Stimulated activated CD8-positive, alpha-beta memory T cell treated with anti-CD3 and anti-CD28 coated beads, Interleukin-2, amount 100 ng/mL, for 48 hours (primary cell): ENCODE results near the gene STXBP5.
"Not testable (repeated sequence)": the region's sequence is repeated elsewhere in the genome, so short reads cannot be mapped to it uniquely, and the experiment has no call there.

Source experiments
- DNase-seq, 2 donors: peaks; one replicate each; pipeline ENCODE4 v3.0.0-alpha.2; 2020; ENCODE audit warnings: low read depth in 2 of 2

The STXBP5 gene

DNA sequence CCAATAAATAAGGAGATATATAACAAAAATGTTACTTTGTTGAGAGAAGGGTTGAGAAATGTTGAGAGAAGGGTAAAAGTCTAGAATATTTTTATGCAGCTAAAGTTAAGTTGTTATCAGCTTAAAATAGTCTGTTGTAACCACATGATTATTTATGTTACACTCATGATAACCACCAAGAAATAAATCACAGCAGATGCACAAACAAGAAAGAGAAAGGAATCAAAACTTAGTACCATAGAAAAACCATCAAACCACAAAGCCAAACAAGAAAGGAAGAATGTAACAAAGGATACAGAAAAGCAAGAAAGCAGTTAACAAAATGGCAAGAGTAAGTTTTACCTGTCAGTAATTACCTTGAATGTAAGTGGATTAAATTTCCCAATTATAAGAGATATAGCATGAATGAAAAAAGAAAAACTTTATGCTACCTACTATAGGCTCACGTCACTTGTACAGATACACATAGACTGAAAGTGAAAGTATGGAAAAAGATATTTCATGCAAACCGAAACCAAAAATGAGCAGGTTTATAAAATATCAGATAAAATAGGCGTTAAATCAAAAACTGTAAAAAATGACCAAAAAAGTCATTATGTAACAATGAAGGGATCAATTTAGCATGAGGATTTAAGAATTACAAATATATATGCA, 93.6 kb downstream of the STXBP5 start:
- DNase-seq, result no peak

GRCh38 chr6:147298461-147298860, 94.2 kb downstream of the STXBP5 start:
- no peak for DNase-seq

DNA sequence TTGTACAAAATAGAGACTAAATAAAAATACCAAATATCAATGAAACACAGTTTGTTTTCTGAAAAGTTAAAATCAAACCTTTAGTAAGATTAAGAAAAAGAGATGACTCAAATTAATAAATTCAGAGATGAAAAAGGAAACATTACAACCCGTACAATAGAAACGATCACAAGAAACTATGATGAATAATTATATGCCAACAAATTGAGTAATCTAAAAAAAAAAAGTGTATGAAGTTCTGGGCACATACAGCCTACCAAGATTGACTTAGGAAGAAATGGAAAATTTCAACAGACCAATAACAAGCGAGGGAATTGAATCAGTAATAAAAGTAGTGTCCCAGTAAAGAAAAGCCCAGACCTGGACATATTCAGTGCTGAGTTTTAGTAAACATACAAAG, 94.8 kb downstream of the STXBP5 start:
- no peak for DNase-seq

- no peak for DNase-seq
Measured at GRCh38 chr6:147301070-147301469, 96.9 kb downstream of the STXBP5 start.

- DNase-seq, result no peak
Measured at GRCh38 chr6:147304016-147304415, 99.8 kb downstream of the STXBP5 start.

GRCh38 chr6:147310521-147310920, 106.3 kb downstream of the STXBP5 start:
- DNase-seq, result no peak

DNA sequence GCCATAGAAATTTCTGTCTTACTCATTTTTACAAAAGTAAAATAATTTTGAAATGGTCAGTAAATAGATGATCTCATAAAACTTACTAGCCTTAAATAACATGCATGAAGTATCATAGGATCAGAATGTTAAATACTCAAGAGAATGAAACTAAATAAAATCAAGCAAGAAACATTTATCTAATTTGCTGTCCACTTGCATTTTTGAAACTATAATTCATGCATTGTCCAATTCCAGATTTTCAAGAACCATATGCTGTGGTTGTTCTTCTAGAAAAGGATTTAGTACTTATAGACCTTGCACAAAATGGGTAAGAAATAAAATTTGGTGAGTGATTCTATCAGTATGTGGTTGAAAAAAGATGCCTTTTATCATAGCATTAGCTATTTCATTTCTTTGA, 107.0 kb downstream of the STXBP5 start:
- DNase-seq, result no peak

DNA sequence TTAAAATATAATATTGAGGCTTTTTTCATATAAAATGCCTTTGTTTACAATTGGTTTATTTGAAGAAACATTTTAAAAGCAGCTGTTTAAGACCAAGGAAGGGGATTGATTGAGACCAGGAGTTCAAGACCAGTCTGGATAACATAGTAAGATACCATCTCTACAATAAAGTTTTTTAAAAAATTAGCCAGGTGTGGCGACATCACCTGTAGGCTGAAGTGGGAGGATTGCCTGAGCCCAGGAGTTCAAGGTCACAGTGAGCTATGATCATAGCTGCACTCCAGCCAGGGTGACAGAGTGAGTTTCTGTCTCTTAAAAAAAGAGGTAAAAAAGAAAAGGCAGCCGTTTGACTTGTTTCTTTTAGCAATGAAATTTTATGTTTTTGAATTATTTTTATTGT, 117.0 kb downstream of the STXBP5 start:
- no peak for DNase-seq

- no peak for DNase-seq
Measured at GRCh38 chr6:147322299-147323162, 118.3 kb downstream of the STXBP5 start.

GRCh38 chr6:147325557-147325956, 121.3 kb downstream of the STXBP5 start:
- no peak for DNase-seq

DNA sequence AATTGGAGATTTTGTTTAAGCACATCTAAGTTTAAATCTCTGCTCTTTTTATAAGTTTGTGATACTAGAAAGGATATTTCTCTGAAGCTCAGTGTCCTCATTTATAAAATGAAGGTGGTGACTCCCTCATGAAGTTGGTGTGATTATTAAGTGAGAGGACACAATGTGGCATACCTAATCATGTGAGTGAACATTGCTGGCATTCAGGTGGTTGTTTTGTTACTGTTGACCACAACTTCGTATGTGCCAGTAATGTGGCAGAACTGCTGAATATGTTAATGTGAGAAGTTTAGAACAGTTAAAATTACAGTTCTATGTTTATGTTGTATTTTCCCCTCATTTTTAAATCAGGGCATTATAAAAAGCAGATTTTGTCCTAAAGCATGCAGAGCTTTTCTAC, 127.2 kb downstream of the STXBP5 start:
- no peak for DNase-seq

DNA sequence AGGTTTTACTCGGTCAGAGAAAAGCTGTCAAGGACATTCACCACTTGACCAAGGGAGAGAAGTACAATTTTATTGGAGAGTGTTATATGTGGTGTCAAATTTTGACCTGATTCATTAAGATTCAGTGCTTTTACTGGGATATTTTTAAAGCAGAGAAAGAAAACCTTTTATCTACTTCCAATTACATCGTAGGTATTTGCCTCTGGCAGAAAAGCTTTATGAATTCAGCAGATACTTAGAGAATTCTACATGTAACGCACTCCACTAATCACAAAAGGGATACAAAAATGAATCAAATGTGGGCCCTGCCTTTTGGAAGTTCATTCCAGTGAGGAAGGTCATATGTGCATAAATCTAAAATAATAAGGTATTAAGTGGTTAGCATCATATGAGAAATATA, 133.7 kb downstream of the STXBP5 start:
- DNase-seq, result no peak

- no peak for DNase-seq
Measured at GRCh38 chr6:147341486-147341885, 137.3 kb downstream of the STXBP5 start.

DNA sequence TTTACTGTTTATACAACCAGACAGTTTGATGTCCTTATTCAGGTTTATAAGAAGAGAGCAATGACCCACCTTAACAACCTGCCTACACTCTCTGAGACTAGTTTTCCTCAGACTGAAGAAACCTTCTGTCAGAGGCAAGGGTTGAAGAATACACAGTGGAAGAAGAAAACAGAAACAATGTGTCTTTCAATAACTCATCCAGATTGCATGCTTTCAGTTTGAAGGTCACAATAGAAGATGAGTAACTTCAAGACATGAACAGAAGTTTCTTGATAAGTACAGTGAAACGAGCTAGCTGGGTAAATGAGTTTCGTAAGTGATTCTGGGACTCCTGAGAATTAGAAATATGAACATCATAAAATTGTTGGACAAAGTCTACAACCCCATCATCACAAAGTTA, 141.7 kb downstream of the STXBP5 start:
- DNase-seq, result no peak

- DNase-seq, result no peak
Measured at GRCh38 chr6:147347179-147347881, 143.1 kb downstream of the STXBP5 start.

DNA sequence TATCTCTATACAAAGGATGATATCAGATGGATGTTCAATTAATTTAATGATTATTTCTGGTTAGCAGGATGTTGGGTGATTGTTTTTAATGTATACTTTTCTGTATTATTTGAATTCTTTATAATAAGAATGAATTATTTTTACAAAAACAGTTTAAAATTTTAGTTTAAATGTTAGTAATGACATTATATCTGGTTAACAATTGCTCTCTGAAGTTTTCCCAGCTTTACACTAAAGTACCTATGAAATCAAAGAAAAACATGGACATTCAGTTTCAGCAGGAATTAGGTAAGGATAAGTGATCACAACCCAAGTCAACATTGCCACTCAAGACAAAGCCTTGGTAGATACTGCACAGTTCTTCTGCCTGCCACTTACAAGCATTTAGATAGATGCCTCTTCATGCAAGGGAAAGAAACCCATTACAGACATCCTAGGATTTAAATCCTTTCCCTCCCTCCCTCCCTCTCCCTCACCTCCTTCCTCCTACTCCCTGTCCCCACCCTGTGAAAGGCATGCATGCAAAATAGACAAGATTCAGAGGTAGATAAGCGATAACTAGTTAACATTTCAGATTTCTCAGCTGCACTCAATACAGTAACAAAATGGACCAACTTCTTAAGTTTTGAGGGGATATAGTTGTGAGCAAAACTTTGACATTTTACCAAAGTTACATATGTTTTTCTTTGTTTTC, 143.8 kb downstream of the STXBP5 start:
- DNase-seq, result no peak

- DNase-seq, result no peak
Measured at GRCh38 chr6:147361311-147361981, 157.2 kb downstream of the STXBP5 start.

GRCh38 chr6:147366290-147366689, 162.1 kb downstream of the STXBP5 start:
- DNase-seq, result no peak

- no peak for DNase-seq
Measured at GRCh38 chr6:147371325-147371724, 167.1 kb downstream of the STXBP5 start.

DNA sequence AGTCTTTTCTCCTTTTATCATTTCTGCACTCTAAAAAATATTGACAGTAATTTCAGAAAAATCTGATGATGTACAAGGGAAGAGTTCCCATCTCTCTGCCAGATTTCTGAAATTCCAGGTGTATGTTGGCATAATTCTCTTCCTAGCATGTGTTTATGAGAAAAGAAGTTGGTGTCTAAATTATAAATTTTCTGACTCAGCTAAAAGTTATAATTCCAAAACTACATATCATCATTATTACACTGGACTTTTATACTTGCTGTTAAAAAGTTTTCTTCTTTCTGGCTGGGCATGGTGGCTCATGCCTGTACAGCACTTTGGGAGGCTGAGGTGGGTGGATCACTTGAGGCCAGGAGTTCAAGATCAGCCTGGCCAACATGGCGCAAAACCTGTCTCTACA, 168.6 kb downstream of the STXBP5 start:
- DNase-seq, result no peak

DNA sequence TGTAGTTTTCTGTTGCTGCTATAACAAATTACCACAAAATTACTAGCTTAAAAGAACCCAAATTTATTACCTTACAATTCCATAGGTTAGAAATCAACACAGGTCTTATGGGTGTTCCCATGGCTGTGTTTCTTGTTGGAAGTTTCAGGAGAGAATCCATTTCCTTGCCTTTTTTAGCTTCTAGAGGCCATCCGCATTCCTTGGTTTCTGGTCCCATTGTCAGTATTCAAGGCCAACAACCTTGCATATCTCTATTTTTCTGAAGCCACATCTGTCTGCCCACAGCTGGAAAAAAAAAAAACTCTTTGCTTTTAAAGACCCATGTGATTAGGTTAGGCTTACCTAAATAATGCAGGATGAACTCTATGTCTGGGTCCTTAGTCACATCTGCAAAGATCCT, 174.6 kb downstream of the STXBP5 start:
- no peak for DNase-seq

GRCh38 chr6:147380841-147381240, 176.6 kb downstream of the STXBP5 start:
- not testable (repeated sequence) for DNase-seq
